ENCODE measurements around the gene ADAM8.
"Not testable (repeated sequence)": the region's sequence is repeated elsewhere in the genome, so short reads cannot be mapped to it uniquely, and the experiment has no call there.

Gene ADAM8

GRCh38 chr10:133229265-133230043 lies 47.2 kb downstream of the ADAM8 start:
- DNase-seq: no peak

GRCh38 chr10:133227256-133227655 lies 49.4 kb downstream of the ADAM8 start:
- DNase-seq: no peak

GRCh38 chr10:133226251-133226808 lies 50.3 kb downstream of the ADAM8 start:
- no peak for DNase-seq

- DNase-seq: no peak
Measured at GRCh38 chr10:133225707-133226191, 50.9 kb downstream of the ADAM8 start.

GRCh38 chr10:133224756-133225372 lies 51.8 kb downstream of the ADAM8 start:
- no peak for DNase-seq

- DNase-seq: no peak
Measured at GRCh38 chr10:133224076-133224475, 52.6 kb downstream of the ADAM8 start.

GRCh38 chr10:133221756-133222155 lies 54.9 kb downstream of the ADAM8 start:
- DNase-seq: not testable (repeated sequence)

DNA sequence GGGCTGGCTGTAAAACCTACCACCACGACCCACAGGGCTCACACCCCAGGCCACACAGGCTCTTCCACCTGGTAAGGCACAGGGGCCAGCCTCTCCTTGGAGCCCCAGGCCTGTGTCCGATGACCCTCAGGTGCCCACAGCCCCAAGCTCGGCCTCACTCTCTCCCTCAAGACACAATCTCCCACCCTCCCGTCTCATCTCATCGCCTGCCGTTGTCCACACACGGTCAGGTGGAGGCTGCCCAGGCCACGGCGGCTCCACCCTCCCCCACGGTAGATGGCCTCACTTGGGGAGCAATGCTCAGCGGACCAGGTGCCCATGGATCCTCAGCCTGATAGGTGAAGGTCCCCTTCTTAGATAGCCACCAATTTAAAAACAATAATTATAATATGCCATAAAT lies 55.3 kb downstream of the ADAM8 start:
- DNase-seq: no peak

- no peak for DNase-seq
Measured at GRCh38 chr10:133219782-133220181, 56.9 kb downstream of the ADAM8 start.

DNA sequence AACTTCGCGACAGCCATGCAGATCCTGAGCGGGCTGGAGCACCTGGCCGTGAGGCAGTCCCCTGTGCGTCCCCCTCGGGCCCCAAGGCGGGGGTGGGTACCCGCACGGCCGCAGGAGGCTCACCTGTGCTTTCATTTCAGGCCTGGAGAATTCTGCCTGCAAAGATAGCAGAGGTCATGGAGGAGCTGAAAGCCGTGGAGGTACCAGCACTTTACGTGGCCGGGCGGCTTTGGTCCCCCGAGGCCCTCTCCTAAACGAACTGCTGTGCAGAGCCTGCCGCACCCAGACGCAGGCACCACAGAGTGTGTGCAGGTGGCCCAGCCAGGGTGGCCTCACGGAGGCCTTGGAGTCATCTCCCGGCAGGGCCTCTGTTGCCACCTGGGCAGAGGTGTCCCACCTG lies 57.8 kb downstream of the ADAM8 start:
- no peak for DNase-seq

- DNase-seq: no peak
Measured at GRCh38 chr10:133217800-133218589, 58.7 kb downstream of the ADAM8 start.

DNA sequence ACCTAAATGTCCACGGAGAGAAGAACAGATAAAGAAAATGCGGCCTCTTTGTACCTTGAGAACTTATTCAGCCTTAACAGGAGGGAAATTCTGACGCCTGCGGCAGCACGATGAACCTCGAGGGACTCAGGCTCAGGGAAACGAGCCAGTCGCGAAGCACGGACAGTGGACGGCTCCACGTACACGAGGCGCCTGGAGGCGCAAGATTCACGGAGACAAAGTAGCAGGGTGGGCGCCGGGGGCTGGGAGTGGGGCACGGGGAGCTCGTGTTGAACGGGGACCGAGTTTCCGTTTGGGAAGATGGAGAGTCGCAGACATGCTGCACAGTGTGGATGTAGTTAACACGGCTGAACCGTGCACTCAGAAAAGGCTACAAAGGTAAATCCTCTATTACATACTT lies 59.9 kb downstream of the ADAM8 start:
- no peak for DNase-seq

DNA sequence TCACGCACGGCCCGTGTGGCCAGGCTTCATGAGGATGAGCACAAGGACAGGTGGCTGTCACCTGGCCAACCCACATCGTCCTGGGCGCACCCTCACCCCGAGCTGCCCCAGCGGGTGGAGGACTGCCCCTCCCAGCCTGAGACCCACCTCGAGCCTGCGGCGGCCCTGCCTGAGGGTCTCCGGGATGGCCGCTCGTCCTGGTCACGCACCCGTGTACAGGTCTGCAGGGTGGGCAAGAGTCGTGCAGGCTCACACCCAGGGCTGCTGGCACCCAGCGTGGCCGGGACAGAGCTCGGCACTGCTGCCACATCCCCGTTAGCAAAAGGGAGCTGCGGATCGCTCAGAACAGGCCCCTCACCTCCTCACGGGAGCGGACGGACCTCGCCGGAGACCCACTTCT lies 61.1 kb downstream of the ADAM8 start:
- no peak for DNase-seq

DNA sequence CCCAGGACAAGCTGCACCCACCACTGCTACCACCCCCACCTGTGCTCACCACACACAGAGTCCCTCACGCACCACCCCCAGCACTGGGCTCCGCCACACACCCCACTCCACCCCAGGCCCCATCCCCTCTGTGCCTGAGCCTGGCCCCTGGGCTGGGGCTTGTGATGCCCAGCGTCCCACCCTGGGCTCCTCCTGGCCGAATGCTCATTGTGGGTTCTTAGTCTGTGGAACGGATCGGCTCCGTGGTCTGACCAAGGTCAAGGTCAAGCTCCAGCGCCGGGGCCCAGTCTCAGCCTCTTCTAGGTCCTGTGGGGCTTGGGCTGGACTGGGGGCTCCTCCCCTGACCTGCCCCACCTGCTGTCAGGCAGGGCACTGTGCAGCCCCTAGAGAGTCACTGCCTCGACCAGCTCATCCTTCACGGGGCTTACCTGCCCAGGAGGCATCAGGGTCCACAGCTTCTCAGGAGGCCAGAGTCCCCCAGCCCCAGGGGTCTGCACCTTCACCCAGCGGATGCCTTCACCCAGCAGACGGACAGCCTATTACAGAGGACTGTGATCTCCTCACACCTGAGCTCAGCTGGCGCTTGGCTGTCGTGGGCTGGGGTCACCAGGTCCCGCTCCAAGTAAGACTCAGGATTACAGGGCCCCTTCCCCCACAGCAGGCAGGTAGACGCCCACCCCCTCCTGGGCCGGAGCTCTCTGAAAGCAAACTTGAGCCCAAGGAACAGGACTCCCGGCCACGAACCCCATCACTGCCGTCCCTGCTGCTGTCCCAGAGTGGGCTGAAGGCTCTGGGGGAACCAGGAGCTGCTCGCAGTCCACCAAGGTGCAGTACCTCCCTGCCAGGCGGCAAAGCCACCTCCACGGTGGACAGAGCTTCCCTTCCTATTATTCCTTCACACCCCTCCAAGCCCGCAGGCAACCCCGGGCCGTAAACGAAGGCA lies 61.9 kb downstream of the ADAM8 start:
- no peak for DNase-seq

- DNase-seq: no peak
Measured at GRCh38 chr10:133213641-133214467, 62.8 kb downstream of the ADAM8 start.

GRCh38 chr10:133212853-133213494 lies 63.7 kb downstream of the ADAM8 start:
- no peak for DNase-seq
